K562 (cell line): ENCODE measurements around the gene SRSF6. TPM values are rescaled to one million over a fixed set of nuclear protein-coding genes. Genes with fewer than 3 reads are reported as not detected.
A peak's percentile ranks its signal among the peaks of the same experiment; 100 is the strongest.

Experiments used
- ATAC-seq: fragments of 200-7000 bp; cut with Tn5 transposase; 3 replicates; pipeline ENCODE4 v1.9.1; 2020; ENCODE audit warnings: moderate library complexity
- BruUV-seq: library from RNA; stranded (reverse); fragments of 400-500 nt; replicated peaks from 2 replicates; lab custom pipeline; 2021; lab: Mats Ljungman, UMichigan
- CTCF ChIA-PET: fragments of 300-600 bp; formaldehyde crosslinking; extraction: SDS; loops from one replicate; lab custom pipeline; 2021; ENCODE audit warnings: low intra/inter-chr PET ratio; lab: Yijun Ruan, JAX
- POLR2A ChIA-PET: fragments of 300-600, 350-650 bp; sonication (Branson Sonifier 250); formaldehyde crosslinking; extraction: SDS; loops from one replicate; lab custom pipeline; 2021; ENCODE audit warnings: antibody characterized with exemption, inconsistent platforms; lab: Yijun Ruan, JAX
- DNase-seq, 4 experiments: peaks; one replicate each; pipeline versions ENCODE4 v3.0.0 to v3.0.0-alpha.2; 2011 to 2018; ENCODE audit warnings: low spot score in 3 of 4, mixed read lengths in 3 of 4; ENCODE audit errors: extremely low read depth in 1 of 4
- FAIRE-seq: peaks from 2 replicates; lab custom pipeline; 2011; peaks lifted over from hg19 to GRCh38; lab: Jason Lieb, UNC
- H2AFZ ChIP-seq: 2 replicates; pipeline ENCODE4 v1.6.0; 2011; ENCODE audit warnings: low read depth, low read length, control low read depth, inconsistent platforms
- H3K27ac ChIP-seq: fragments of 200-600 bp; 3 replicates; pipeline ENCODE4 v1.8.0; 2011; ENCODE audit warnings: low read depth, mild to moderate bottlenecking, control low read depth, inconsistent platforms, low read length, moderate library complexity, mixed read lengths; ENCODE audit errors: extremely low read depth
- H3K27me3 ChIP-seq, 2 experiments: fragments of 300-600 bp in 1 of 2; 2 replicates in 1 of 2; 3 replicates in 1 of 2; pipeline versions ENCODE4 v1.6.0 to v1.8.0; 2011; ENCODE audit warnings: inconsistent platforms in 2 of 2, low read length in 2 of 2, mild to moderate bottlenecking in 1 of 2, mixed read lengths in 1 of 2, moderate library complexity in 1 of 2; ENCODE audit not compliant: control insufficient read depth in 2 of 2, insufficient read depth in 2 of 2
- H3K36me3 ChIP-seq: fragments of 300-600 bp; 3 replicates; pipeline ENCODE4 v1.8.0; 2011; ENCODE audit warnings: mild to moderate bottlenecking, low read length, inconsistent platforms; ENCODE audit not compliant: control insufficient read depth, insufficient read depth
- H3K4me1 ChIP-seq, 2 experiments: fragments of 200-600 bp in 1 of 2; replicated peaks in 1 of 2; 2 replicates in 1 of 2; 3 replicates in 1 of 2; pipeline versions ENCODE4 v1.5.1 to v1.8.0; 2011; ENCODE audit warnings: inconsistent platforms in 2 of 2, low read length in 2 of 2, mild to moderate bottlenecking in 1 of 2, mixed read lengths in 1 of 2, moderate library complexity in 1 of 2; ENCODE audit not compliant: control insufficient read depth in 2 of 2, insufficient read depth in 2 of 2
- H3K4me2 ChIP-seq: 2 replicates; pipeline ENCODE4 v1.6.1; 2011; ENCODE audit warnings: low read length, control low read depth, inconsistent platforms, mixed read lengths; ENCODE audit not compliant: insufficient read depth
- H3K4me3 ChIP-seq: fragments of 200-600 bp; sonication (generic), shearing (Covaris generic); 2 replicates; pipeline ENCODE4 v1.5.1; 2016; ENCODE audit warnings: control low read depth, inconsistent platforms
- H3K79me2 ChIP-seq: fragments of 200-600 bp; 3 replicates; pipeline ENCODE4 v1.8.0; 2011; ENCODE audit warnings: low read length, inconsistent platforms; ENCODE audit not compliant: control insufficient read depth, insufficient read depth
- H3K9ac ChIP-seq, 2 experiments: 2 replicates each; pipeline versions ENCODE4 v1.6.0 to v1.6.1; 2011; ENCODE audit warnings: low read depth in 2 of 2, low read length in 2 of 2, control low read depth in 1 of 2, inconsistent platforms in 1 of 2, mild to moderate bottlenecking in 1 of 2, mixed read lengths in 1 of 2; ENCODE audit not compliant: insufficient read depth in 1 of 2
- H3K9me1 ChIP-seq: one replicate; pipeline ENCODE4 v1.6.0; 2011; ENCODE audit warnings: inconsistent platforms, mild to moderate bottlenecking, low read length, moderate library complexity; ENCODE audit not compliant: control insufficient read depth, insufficient read depth
- H3K9me3 ChIP-seq: replicated peaks from 2 replicates; pipeline ENCODE4 v1.5.1; 2011; ENCODE audit warnings: low read depth, low read length, inconsistent platforms; ENCODE audit not compliant: control insufficient read depth, insufficient read depth
- H4K20me1 ChIP-seq: replicated peaks from 2 replicates; pipeline ENCODE4 v1.6.1; 2011; ENCODE audit warnings: low read length, inconsistent platforms, mixed read lengths; ENCODE audit not compliant: control insufficient read depth, insufficient read depth
- ARID1B ChIP-seq: fragments of 450-650 bp; IDR thresholded peaks from 2 replicates; pipeline ENCODE4 v1.6.1; 2016; ENCODE audit warnings: antibody characterized with exemption, mild to moderate bottlenecking, inconsistent platforms
- BRD4 ChIP-seq: fragments of 200-600 bp; sonication (generic); IDR thresholded peaks from 2 replicates; pipeline ENCODE4 v1.6.1; 2017; ENCODE audit warnings: inconsistent platforms
- CAMTA2 ChIP-seq: fragments of 250-450 bp; sonication (Bioruptor Pico); conservative IDR thresholded peaks from 2 replicates; pipeline ENCODE4 v1.5.1; 2022
- DIDO1 ChIP-seq: fragments of 450-650 bp; IDR thresholded peaks from 2 replicates; pipeline ENCODE4 v1.6.1; 2016; ENCODE audit warnings: low read depth, missing biosample characterization, missing genetic modification characterization
- HSF4 ChIP-seq: fragments of 250-450 bp; sonication (Bioruptor Pico); IDR thresholded peaks from 2 replicates; pipeline ENCODE4 v2.1.2; 2022; ENCODE audit warnings: mild to moderate bottlenecking, moderate library complexity, borderline replicate concordance
- SFPQ ChIP-seq: fragments of 200-400 bp; formaldehyde crosslinking; IDR thresholded peaks from 2 replicates; pipeline ENCODE4 v1.6.1; 2017; ENCODE audit warnings: mild to moderate bottlenecking, low read depth, low read length, moderate library complexity
- SOX6 ChIP-seq: fragments of 450-650 bp; IDR thresholded peaks from 2 replicates; pipeline ENCODE4 v1.6.1; 2014; ENCODE audit warnings: mild to moderate bottlenecking
- SRF ChIP-seq, 2 experiments: fragments of 250-450, 450-650 bp in 1 of 2; sonication (Bioruptor Pico) in 1 of 2; sonication (generic) in 1 of 2; formaldehyde crosslinking; IDR thresholded peaks; 2 replicates each; pipeline versions ENCODE4 v1.5.0 to v1.5.1; 2020 to 2022; ENCODE audit warnings: mild to moderate bottlenecking in 1 of 2, missing genetic modification reagents in 1 of 2
- TFE3 ChIP-seq: fragments of 450-650 bp; formaldehyde crosslinking; IDR thresholded peaks from 2 replicates; pipeline ENCODE4 v1.4.0; 2020; ENCODE audit warnings: mild to moderate bottlenecking, mixed read lengths
- ZFPM2 ChIP-seq: fragments of 250-450 bp; sonication (Bioruptor Pico); IDR thresholded peaks from 2 replicates; pipeline ENCODE4 v1.5.1; 2022; ENCODE audit warnings: mild to moderate bottlenecking
- ZNF24 ChIP-seq: fragments of 450-650 bp; IDR thresholded peaks from 2 replicates; pipeline ENCODE4 v1.6.1; 2016
- ZNF274 ChIP-seq: IDR thresholded peaks from 2 replicates; pipeline ENCODE4 v1.6.1; 2011; ENCODE audit warnings: low read depth, mild to moderate bottlenecking, low read length, moderate library complexity, borderline replicate concordance
- WGBS: fragments of 100-300 bp; shearing (Covaris generic); methylation state at CpG from one replicate; pipeline ENCODE4 v1.1.6; 2016; ENCODE audit warnings: low coverage, mixed read lengths; ENCODE audit not compliant: insufficient coverage; ENCODE audit errors: missing lambda C conversion rate; 5-methylcytosine and 5-hydroxymethylcytosine counted together
- in situ Hi-C: fragments of 300-500 bp; cut with MboI; formaldehyde crosslinking; loops from 4 replicates; pipeline ENCODE4 v1.15.0; 2018; ENCODE audit warnings: inconsistent platforms, mixed read lengths
- intact Hi-C: fragments of 100-400 bp; cut with micrococcal nuclease; formaldehyde crosslinking; loops from 2 replicates; pipeline ENCODE4 v1.14.2; 2022
- polyA plus RNA-seq, 8 experiments: library from polyadenylated mRNA; depleted of rRNA in 4 of 8; stranded (reverse) in 5 of 8; unstranded in 3 of 8; fragments of >200 nt; fragmentation: Nextera tagmentation in 2 of 8; fragmentation: Illumina TruSeq in 1 of 8; extraction: Ambion mirVana in 2 of 8; extraction: Trizol in 1 of 8; gene quantifications; 2 replicates each; pipeline versions ENCODE4 v1.2.1 to v1.2.3, GENCODE V29; 2011 to 2014; ENCODE audit warnings: inconsistent platforms in 1 of 8, missing spikeins in 1 of 8
- total RNA-seq, 7 experiments: library from RNA; depleted of rRNA in 6 of 7; stranded (reverse); fragments of >200 nt in 6 of 7; fragmentation: Illumina TruSeq in 2 of 7; extraction: Trizol in 2 of 7; gene quantifications; 2 replicates each; pipeline versions ENCODE4 v1.2.1 to v1.2.3, GENCODE V29; 2011 to 2021; ENCODE audit warnings: low replicate concordance in 1 of 7

The SRSF6 gene
- total and polyA plus RNA-seq, 9 of the 15 experiments (the other 6 are each of a cell fraction or from before 2014, with no cell fraction given): 52.4 to 165 (median 117) TPM

GRCh38 chr20:43477193-43477592, 19.5 kb downstream of the SRSF6 start:
- H3K36me3 ChIP-seq: no peaks in the 10 kb centered on the region
- no peak overlapping the region for H2AFZ ChIP-seq
- DNase-seq (no peak), FAIRE-seq (peak; percentile 56), ATAC-seq (no peak)
- H3K9ac ChIP-seq: no peak overlapping the region
- no peak overlapping the region for H3K4me3 ChIP-seq
- 11% methylated on average over 3 of the region's 3 CpGs for WGBS
- H3K27me3 ChIP-seq: peaks cover 10 to 15% of the 10 kb centered on the region in 2 experiments
- TF ChIP-seq CAMTA2 (CRISPR knock-in tag): no peak
- TF ChIP-seq SRF (CRISPR knock-in tag; IDR thresholded peaks at IDR 0.05): no peak
- no peak for TF ChIP-seq HSF4 (CRISPR knock-in tag)
- TF ChIP-seq ARID1B: no peak
- TF ChIP-seq BRD4: no peak
- TF ChIP-seq ZNF274: no peak
- no peak for TF ChIP-seq SFPQ
- no peak for TF ChIP-seq ZFPM2
- no peak for TF ChIP-seq TFE3 (CRISPR knock-in tag)
- no peak for TF ChIP-seq ZNF24
- no peak for TF ChIP-seq SOX6
- no peak for TF ChIP-seq DIDO1 (tag)
- H4K20me1 ChIP-seq: no peaks in the 10 kb centered on the region
- no peaks in the 10 kb centered on the region for H3K79me2 ChIP-seq
- H3K9me1 ChIP-seq: no peaks in the 10 kb centered on the region
- ChIA-PET POLR2A (interaction anchor here (0.5 to 3.5 kb wide), 5 partner anchors 11 to 20 kb away, joined by 4 to 23 read pairs (median 5); no protein-coding TSS in a partner anchor), CTCF (no interaction called here)
- no peaks in the 10 kb centered on the region for H3K4me1 ChIP-seq
- no TSS peak for BruUV-seq
- H3K27ac ChIP-seq: no peak overlapping the region
- in situ Hi-C loops: no loop called here
- H3K4me2 ChIP-seq: no peak overlapping the region
- intact Hi-C loops: no loop called here
- H3K9me3 ChIP-seq: peaks cover 3% of the 10 kb centered on the region; the same call in 1 of the 2 replicates
